ENCODE measurements around the gene ESCO1. TPM values are rescaled to one million over a fixed set of nuclear protein-coding genes. Genes with fewer than 3 reads are reported as not detected.

ESCO1 gene
- total RNA-seq, 1 donor from 2014 or later, result 13.6 TPM

DNA sequence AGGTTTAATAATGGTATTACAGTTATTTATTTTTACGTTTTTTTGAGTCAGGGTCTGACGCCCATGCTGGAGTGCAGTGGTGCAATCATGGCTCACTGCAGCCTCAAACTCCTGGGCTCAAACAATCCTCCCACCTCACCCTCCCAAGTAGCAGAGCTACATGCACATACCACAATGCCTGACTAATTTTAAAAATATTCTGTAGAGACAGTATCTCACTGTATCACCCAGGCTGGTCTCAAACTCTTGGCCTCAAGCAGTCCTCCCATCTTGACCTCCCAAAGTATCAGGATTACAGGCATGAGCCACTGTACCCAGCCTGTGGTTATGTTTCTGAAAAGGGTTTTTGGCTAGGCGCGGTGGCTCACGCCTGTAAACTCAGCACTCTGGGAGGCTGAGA, 120.8 kb downstream of the ESCO1 start:
- Histone ChIP-seq H3K4me3 (ENCODE audit: low read length in 3 of 3) (no peak overlapping the region), H3K27ac (ENCODE audit: low read depth, low read length) (no peak overlapping the region), H3K27me3 (ENCODE audit: control insufficient read depth in 3 of 3, insufficient read depth in 3 of 3, low read length in 3 of 3) (no peaks in the 10 kb centered on the region), H3K9me3 (ENCODE audit: control insufficient read depth in 3 of 3, low read length in 3 of 3) (no peaks in the 10 kb centered on the region), H3K4me1 (ENCODE audit: control insufficient read depth in 3 of 3, insufficient read depth in 3 of 3, low read length in 3 of 3) (peaks cover 3 to 16% (median 5%) of the 10 kb centered on the region in 3 donors), H3K9ac (ENCODE audit: low read depth in 1 of 3, low read length in 3 of 3) (no peak overlapping the region), H3K36me3 (ENCODE audit: control insufficient read depth in 3 of 3, insufficient read depth in 3 of 3, low read length in 3 of 3) (no peaks in the 10 kb centered on the region)

Other genes with a start within 250 kb of the ESCO1 start
- 14.1 TPM for gene SNRPD1, start 11.6 kb upstream of the ESCO1 start, total RNA-seq
- 11.5 TPM for gene ABHD3, start 104.1 kb upstream of the ESCO1 start, total RNA-seq
- 65.8 TPM for gene MIB1, start 140.1 kb upstream of the ESCO1 start, total RNA-seq